ENCODE data around the gene CISD2.

DNA sequence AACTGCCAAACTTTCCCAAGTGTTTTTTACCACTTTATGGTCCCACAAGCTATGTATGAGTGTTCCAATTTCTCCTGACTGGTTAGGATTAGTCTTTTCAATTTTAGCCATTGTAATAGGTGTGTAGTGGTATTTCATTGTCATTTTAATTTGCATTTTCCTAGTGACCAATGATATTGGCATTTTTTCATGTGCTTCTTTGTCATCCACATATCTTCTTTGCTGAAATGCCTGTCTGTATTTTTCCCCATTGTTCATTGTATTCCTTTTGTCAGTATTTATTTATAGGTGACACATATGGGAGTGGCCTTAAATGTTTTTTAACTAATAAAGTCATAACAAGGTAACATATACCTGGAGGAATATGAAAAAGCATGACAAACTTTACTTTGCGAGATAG is 32.2 kb upstream of the CISD2 start:
- TF ChIP-seq POLR2A (IDR thresholded peaks at IDR 0.05; ENCODE audit: low read depth, low read length) (no peak), POLR2AphosphoS5 (IDR thresholded peaks at IDR 0.05; ENCODE audit: low read depth, low read length) (no peak), TAF1 (IDR thresholded peaks at IDR 0.05; ENCODE audit: low read depth, low read length) (no peak), PAX5 (IDR thresholded peaks at IDR 0.05; ENCODE audit: insufficient read depth, low read length, severe bottlenecking) (no peak), SPI1 (IDR thresholded peaks at IDR 0.05; ENCODE audit: low read depth, low read length) (no peak)

Measured in GM12891 (cell line).